GM18498 (cell line): ENCODE results near the gene KCNJ15.

Experiments
- ATAC-seq: cut with Tn5 transposase; IDR thresholded peaks from one replicate; pipeline ENCODE4 v1.9.1; 2021; ENCODE audit warnings: mild to moderate bottlenecking, moderate library complexity; ENCODE audit not compliant: unreplicated experiment

Gene KCNJ15

GRCh38 chr21:38323721-38324531, 67.1 kb downstream of the KCNJ15 start:
- no peak for ATAC-seq

- ATAC-seq, result no peak
These were observed 68.4 kb downstream of the KCNJ15 start for GRCh38 chr21:38325216-38325615.

DNA sequence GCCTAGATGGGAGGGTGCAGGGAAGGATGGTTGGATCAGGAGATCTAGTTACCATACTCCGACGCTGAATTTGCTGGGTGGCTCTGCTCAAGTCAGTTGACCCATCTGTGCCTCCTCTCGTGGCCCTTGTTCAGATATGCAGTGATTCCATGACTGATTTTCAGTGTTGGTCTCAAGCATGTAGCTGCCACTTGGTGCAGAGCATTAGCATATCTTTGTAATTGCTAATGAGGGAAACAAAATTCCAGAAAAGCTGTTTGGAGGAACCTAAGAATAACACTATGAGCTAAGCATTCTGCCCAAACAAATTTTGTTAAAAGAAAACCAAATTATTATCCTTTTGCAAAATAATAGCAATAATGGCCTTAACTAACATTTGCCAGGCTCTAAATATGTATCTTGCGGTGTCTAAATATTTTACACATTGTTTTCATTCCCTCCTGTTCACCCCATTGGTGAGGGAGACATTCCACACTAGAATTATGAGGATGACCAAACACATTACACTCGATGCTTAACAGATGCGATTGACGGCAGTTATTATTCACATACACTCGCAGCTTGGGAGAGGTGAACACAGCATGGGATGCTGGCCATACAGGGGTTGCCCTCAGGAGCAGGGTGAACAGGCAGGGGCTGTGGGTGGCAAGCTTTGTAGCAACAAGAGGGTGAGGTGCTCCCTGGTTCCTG, 69.1 kb downstream of the KCNJ15 start:
- ATAC-seq, result no peak

DNA sequence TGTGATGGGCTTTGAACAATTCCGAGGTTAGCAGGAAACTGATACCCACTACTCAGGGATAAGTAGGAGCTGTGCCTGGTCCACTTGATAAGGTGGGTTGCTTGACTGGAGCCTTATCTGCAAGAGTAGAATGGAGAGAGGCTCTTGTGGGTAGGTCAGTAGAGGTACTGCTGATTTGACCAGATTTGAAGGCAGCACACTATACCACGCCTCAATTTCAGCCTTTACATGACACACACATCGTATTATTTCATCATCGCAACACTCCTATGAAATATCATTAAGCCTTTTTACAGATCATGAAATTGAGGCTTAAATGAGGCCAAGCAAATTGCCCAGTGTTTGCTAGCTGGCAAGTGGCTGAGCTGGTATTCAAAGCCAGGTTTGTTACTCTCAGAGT, 69.6 kb downstream of the KCNJ15 start:
- ATAC-seq, result no peak

DNA sequence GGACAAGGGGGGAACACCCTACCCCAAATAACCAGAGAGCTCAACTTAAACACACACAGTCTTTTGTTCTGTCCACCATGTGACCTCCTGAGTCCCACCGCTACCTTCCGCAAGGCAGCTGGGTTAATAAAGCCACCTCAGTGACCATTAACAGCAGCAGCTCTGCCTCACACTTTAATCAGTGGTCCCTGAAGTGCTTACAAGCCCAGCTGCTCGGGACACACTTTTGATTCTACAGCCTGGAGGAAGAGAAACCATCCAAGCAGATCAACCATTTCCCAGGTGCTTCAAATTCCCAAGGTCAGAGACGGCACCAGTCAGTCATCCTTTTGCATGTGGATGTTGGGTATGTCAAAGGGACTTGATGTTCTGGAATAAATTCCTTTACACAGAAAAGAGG, 70.1 kb downstream of the KCNJ15 start:
- ATAC-seq, result no peak

GRCh38 chr21:38327984-38328383, 71.2 kb downstream of the KCNJ15 start:
- no peak for ATAC-seq

DNA sequence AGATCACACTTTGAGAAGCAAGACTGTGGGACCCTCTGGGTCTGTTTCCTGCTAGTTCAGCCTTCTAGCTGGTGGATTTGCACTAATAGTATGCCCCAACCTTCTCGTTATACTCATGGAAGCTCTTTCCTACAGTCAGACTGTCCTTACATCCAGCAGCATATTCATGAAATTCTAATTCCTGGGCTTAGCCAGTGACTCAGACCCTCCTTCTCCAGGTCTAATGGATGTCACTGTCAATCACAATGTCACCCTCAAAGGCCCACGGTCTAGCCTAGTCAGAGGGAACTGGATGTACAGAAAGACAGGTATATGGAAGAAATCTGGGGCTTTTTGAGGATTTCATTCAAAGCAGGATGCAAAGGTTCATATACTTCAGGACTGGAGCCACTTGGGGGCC, 72.4 kb downstream of the KCNJ15 start:
- ATAC-seq, result no peak

DNA sequence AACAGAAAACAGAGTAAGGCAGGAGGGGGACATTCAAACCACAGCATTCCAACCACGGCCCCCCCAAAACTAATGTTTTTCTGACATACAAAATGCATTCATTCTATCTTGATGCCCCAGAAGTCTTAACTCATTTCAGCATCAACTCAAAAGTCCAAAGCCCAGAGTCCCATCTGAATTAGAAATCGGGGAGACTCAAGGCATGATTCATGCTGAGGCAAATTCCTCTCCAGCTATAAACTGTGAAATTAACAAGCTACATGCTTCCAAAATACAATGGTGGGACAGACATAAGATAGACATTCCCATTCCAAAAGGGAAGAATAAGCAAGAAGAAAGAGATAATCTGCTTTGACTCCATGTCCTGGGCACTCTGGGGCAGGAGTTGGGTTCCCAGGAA, 73.9 kb downstream of the KCNJ15 start:
- no peak for ATAC-seq

- ATAC-seq, result no peak
These were observed 76.8 kb downstream of the KCNJ15 start for GRCh38 chr21:38333301-38334272.

DNA sequence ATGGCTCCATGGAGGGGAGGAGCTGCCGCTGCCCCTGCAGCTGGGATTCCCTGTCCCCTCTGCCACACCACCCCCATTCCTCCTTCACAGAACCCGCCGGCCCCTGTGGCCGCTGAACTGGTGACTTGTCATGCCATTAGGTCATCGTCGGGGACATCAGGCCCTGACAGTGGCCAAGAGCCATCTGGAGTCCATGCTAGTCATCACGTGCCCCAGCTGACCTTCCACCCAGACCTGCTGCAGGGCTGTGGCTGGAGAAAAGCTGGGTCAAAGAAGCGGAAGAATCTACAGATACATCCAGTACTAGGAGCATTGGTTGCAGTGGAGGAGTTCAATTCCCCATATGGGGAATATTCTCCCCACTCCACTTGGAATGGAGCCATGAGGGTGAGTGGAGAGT, 78.1 kb downstream of the KCNJ15 start:
- no peak for ATAC-seq

DNA sequence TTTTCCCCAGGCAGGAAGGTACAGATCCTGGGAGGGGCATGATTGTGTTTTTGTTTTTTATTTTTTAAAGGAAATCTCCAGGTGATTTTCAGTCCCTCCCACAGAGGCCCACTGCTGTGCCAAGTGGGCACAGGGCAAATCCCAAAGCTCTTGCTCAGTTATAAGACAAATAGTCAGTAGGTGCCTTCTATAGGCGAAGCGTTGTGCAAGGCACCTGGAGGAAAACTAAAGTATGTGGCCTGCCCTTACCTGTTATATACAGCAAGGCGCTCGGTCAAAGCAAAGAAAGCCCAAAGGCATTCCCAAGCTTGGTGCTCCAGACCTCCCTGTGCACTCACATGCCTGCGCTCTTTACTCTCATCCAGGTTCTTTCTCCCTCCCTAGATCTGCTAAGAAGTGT, 81.0 kb downstream of the KCNJ15 start:
- no peak for ATAC-seq

GRCh38 chr21:38340131-38340530, 83.3 kb downstream of the KCNJ15 start:
- no peak for ATAC-seq

- ATAC-seq, result no peak
These were observed 84.8 kb downstream of the KCNJ15 start for GRCh38 chr21:38341546-38342012.

DNA sequence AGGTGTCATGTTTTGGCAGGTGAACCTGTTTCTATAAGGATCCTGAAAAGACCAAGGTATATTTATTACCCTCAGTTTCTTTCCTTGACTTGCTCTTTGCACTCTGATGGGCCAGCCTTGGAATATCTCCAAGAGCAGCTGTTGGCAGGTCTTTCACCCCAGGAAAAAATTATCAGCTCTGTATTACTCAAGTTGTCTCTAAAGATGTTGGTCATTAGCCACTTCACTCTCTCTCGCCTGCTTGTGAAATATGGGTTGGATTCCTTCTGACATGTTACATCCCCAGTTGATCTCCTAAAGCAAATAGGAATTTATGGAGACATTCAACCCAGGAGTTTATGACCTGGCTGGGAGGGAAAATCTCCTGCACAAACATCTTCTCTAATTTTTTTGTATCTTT, 85.9 kb downstream of the KCNJ15 start:
- no peak for ATAC-seq

- no peak for ATAC-seq
These were observed 86.9 kb downstream of the KCNJ15 start for GRCh38 chr21:38343691-38344090.

- no peak for ATAC-seq
These were observed 89.5 kb downstream of the KCNJ15 start for GRCh38 chr21:38346286-38346685.

- ATAC-seq, result no peak
These were observed 92.4 kb downstream of the KCNJ15 start for GRCh38 chr21:38349111-38349746.

DNA sequence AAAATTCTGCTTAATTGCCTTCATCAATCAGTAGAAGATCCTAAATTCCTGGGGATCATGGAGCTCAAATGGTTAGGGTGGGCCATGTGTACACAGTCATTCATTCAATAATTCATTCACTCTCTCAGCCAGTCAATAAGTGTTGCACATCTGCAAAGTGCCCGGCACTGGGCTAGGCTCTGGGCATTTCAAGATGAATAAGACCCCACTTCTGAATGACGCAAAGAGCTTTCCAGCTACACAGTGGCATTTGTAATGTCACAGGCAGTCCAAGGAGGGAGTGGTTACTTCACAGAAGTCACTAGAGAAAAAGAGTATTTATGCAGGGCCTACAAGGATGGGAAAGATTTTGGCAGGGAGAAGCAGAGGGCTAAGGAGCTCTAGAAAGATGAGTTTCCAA, 93.2 kb downstream of the KCNJ15 start:
- no peak for ATAC-seq

GRCh38 chr21:38350684-38351083, 93.9 kb downstream of the KCNJ15 start:
- no peak for ATAC-seq

- ATAC-seq, result no peak
These were observed 94.6 kb downstream of the KCNJ15 start for GRCh38 chr21:38351176-38351959.
